A549 (cell line): ENCODE data around the gene PLAC1. TPM values are rescaled to one million over a fixed set of nuclear protein-coding genes. Genes with fewer than 3 reads are reported as not detected.

Source experiments
- ATAC-seq, 2 experiments: fragments of 200-7000 bp in 1 of 2; fragments of >200 bp in 1 of 2; cut with Nextera tagmentation in 1 of 2; cut with Tn5 transposase in 1 of 2; 3 replicates each; pipeline versions ENCODE4 v1.8.0 to v1.9.1; 2018 to 2020; ENCODE audit warnings: mild to moderate bottlenecking in 1 of 2, moderate library complexity in 1 of 2
- CTCF ChIA-PET: fragments of 300-600 bp; sonication (Branson Sonifier 250); formaldehyde crosslinking; extraction: SDS; loops from one replicate; lab custom pipeline; 2021; ENCODE audit warnings: antibody characterized with exemption, inconsistent platforms; lab: Yijun Ruan, JAX
- POLR2A ChIA-PET: fragments of 350-600 bp; formaldehyde crosslinking; extraction: SDS; loops from one replicate; lab custom pipeline; 2021; ENCODE audit warnings: antibody characterized with exemption, inconsistent platforms; lab: Yijun Ruan, JAX
- DNase-seq, 2 experiments: peaks; one replicate each; pipeline versions ENCODE4 v3.0.0 to v3.0.0-alpha.2; 2011 to 2016; ENCODE audit warnings: low read depth in 1 of 2, low spot score in 1 of 2
- FAIRE-seq: peaks from 2 replicates; lab custom pipeline; 2011; peaks lifted over from hg19 to GRCh38; lab: Jason Lieb, UNC
- H3K27ac ChIP-seq, 2 experiments: fragments of >200 bp; sonication (Bioruptor Twin); formaldehyde crosslinking; 3 replicates each; pipeline ENCODE4 v1.5.1; 2016 to 2017
- H3K4me1 ChIP-seq: fragments of >200 bp; sonication (Bioruptor Twin); formaldehyde crosslinking; 3 replicates; pipeline ENCODE4 v1.6.1; 2016
- H3K4me2 ChIP-seq: fragments of >200 bp; sonication (Bioruptor Twin); formaldehyde crosslinking; 3 replicates; pipeline ENCODE4 v1.6.1; 2016
- H3K4me3 ChIP-seq: fragments of >200 bp; sonication (Bioruptor Twin); formaldehyde crosslinking; 3 replicates; pipeline ENCODE4 v1.5.1; 2016
- H3K9me3 ChIP-seq: fragments of >200 bp; sonication (Bioruptor Twin); formaldehyde crosslinking; 3 replicates; pipeline ENCODE4 v1.6.1; 2016
- CBX8 ChIP-seq: fragments of 200-600 bp; sonication (generic); IDR thresholded peaks from 2 replicates; pipeline ENCODE4 v1.6.1; 2016
- CEBPB ChIP-seq, 2 experiments: fragments of >200 bp in 1 of 2; sonication (Bioruptor Twin) in 1 of 2; formaldehyde crosslinking in 1 of 2; IDR thresholded peaks; 2 replicates each; pipeline ENCODE4 v1.6.1; 2012 to 2016
- CHD2 ChIP-seq: fragments of 150-350 bp; IDR thresholded peaks from 2 replicates; pipeline ENCODE4 v1.6.1; 2014; ENCODE audit warnings: low read length; ENCODE audit not compliant: partially characterized antibody
- CHD4 ChIP-seq: fragments of 200-600 bp; sonication (generic); IDR thresholded peaks from 2 replicates; pipeline ENCODE4 v1.6.1; 2016; ENCODE audit warnings: antibody characterized with exemption, mild to moderate bottlenecking, borderline replicate concordance
- EHMT2 ChIP-seq: fragments of 200-600 bp; sonication (generic); IDR thresholded peaks from 2 replicates; pipeline ENCODE4 v1.6.1; 2016; ENCODE audit warnings: antibody characterized with exemption, low read depth, mild to moderate bottlenecking, moderate library complexity
- FOSB ChIP-seq: fragments of 250-450 bp; sonication (Bioruptor Pico); IDR thresholded peaks from 2 replicates; pipeline ENCODE4 v1.5.0; 2020; ENCODE audit warnings: mild to moderate bottlenecking, moderate library complexity
- HDAC2 ChIP-seq: fragments of 200-600 bp; sonication (generic); IDR thresholded peaks from 2 replicates; pipeline ENCODE4 v1.6.1; 2016
- HMGXB4 ChIP-seq: fragments of 250-450 bp; sonication (Bioruptor Pico); IDR thresholded peaks from 2 replicates; pipeline ENCODE4 v1.5.0; 2021; ENCODE audit warnings: mild to moderate bottlenecking, moderate library complexity, borderline replicate concordance
- HOXB13 ChIP-seq: fragments of 250-450 bp; sonication (Bioruptor Pico); IDR thresholded peaks from 2 replicates; pipeline ENCODE4 v1.5.0; 2020; ENCODE audit warnings: low read depth, mild to moderate bottlenecking, moderate library complexity
- HOXB5 ChIP-seq: fragments of 250-450 bp; sonication (Bioruptor Pico); IDR thresholded peaks from 2 replicates; pipeline ENCODE4 v1.5.0; 2020; ENCODE audit warnings: mild to moderate bottlenecking, moderate library complexity
- JUN ChIP-seq, 2 experiments: fragments of >200 bp; sonication (Bioruptor Twin); formaldehyde crosslinking; IDR thresholded peaks; 2 replicates in 1 of 2; 3 replicates in 1 of 2; pipeline ENCODE4 v1.6.1; 2016 to 2017
- KDM1A ChIP-seq: fragments of 200-600 bp; sonication (generic); IDR thresholded peaks from 2 replicates; pipeline ENCODE4 v1.6.1; 2016; ENCODE audit warnings: low read depth, mild to moderate bottlenecking
- KDM5A ChIP-seq: fragments of 200-600 bp; sonication (generic); IDR thresholded peaks from 2 replicates; pipeline ENCODE4 v1.6.1; 2016; ENCODE audit warnings: antibody characterized with exemption, mild to moderate bottlenecking
- MAFK ChIP-seq: fragments of 450-650 bp; IDR thresholded peaks from 2 replicates; pipeline ENCODE4 v1.6.1; 2014; ENCODE audit not compliant: partially characterized antibody
- NFE2L2 ChIP-seq: fragments of 150-350 bp; conservative IDR thresholded peaks from 2 replicates; pipeline ENCODE4 v1.6.1; 2014; ENCODE audit warnings: low read length
- POLR2AphosphoS2 ChIP-seq: conservative IDR thresholded peaks from 2 replicates; pipeline ENCODE4 v1.6.1; 2012; ENCODE audit warnings: low read length, improper control_type of control experiment, inconsistent platforms
- RFX5 ChIP-seq: fragments of 450-650 bp; IDR thresholded peaks from 2 replicates; pipeline ENCODE4 v1.7.1; 2014; ENCODE audit warnings: antibody characterized with exemption, mild to moderate bottlenecking, moderate library complexity
- RNF2 ChIP-seq: fragments of 200-600 bp; sonication (generic); IDR thresholded peaks from 2 replicates; pipeline ENCODE4 v1.6.1; 2016; ENCODE audit warnings: low read depth, mild to moderate bottlenecking, antibody characterized with exemption, moderate library complexity, borderline replicate concordance
- SREBF2 ChIP-seq: fragments of 450-650 bp; IDR thresholded peaks from 2 replicates; pipeline ENCODE4 v1.6.1; 2014; ENCODE audit warnings: mild to moderate bottlenecking, moderate library complexity
- ZSCAN20 ChIP-seq: fragments of 250-450 bp; sonication (Bioruptor Pico); IDR thresholded peaks from 2 replicates; pipeline ENCODE4 v1.8.0; 2022; ENCODE audit warnings: mild to moderate bottlenecking, moderate library complexity
- WGBS: methylation state at CpG from one replicate; pipeline ENCODE4 v1.1.6; 2017; ENCODE audit errors: missing lambda C conversion rate; 5-methylcytosine and 5-hydroxymethylcytosine counted together
- polyA plus RNA-seq, 4 experiments: library from polyadenylated mRNA; depleted of rRNA in 3 of 4; stranded (reverse); fragments of >200 nt; fragmentation: RNase III in 1 of 4; extraction: RNeasy Plus Mini Kit Qiagen cat#74134 plus additional on column Dnase treatment in 1 of 4; gene quantifications; 2 replicates in 3 of 4; 3 replicates in 1 of 4; pipeline ENCODE4 v1.2.3, GENCODE V29; 2011 to 2017

The PLAC1 gene
- polyA plus RNA-seq, 2 of the 4 experiments (the other 2 are of a cell fraction), result 0.79 to 2.6 TPM

DNA sequence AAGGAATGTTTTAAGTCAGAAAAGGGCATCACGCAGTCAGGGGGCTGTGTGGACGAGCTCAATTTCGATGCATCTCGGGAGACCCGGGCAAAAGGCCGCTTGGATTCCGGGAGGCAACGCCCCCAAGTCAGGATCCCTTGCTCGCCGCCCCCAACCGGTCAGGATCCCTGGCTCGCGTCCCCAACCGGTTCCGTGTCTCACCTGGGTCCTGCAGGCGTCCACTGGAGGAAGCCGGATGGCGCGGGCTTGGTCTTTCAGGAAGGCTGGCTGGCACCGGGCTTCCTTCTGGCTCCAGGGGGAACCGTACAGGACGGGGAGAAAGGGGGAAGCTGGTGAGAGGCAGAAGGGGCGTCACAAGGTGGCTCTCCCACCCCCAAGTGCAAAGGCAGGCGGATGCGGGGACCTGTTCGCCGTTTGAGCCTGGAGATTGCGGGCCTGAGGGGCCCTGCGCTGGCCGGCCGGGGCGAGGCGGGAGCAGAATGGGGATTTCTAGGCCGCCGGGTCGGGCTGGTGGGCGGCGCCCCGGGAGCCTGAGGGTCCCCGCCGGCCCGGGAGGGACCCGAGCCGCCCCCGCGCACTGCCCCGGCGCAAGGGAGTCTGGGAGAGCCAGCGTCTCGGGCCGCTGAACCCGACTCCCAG, 113.6 kb downstream of the PLAC1 start:
- 92% methylated on average over 25 of the region's 52 CpGs for WGBS
- TF ChIP-seq HDAC2 (no peak), RNF2 (no peak), ZSCAN20 (CRISPR knock-in tag) (no peak), CEBPB (IDR thresholded peaks at IDR 0.05) (no peak), CBX8 (no peak), FOSB (CRISPR knock-in tag) (no peak)
- FAIRE-seq, result no peak
- DNase-seq, result no peak
- H3K27ac ChIP-seq, result peak overlapping the region in 1 of 2 experiments; percentile 75; a peak in 3 of 6 replicates
- no peak overlapping the region for H3K4me3 ChIP-seq
- H3K4me2 ChIP-seq, result no peak overlapping the region
- peaks cover 58% of the 10 kb centered on the region for H3K4me1 ChIP-seq
- ChIA-PET POLR2A (interaction anchor here (0.6 to 1.5 kb wide), 6 partner anchors 24 to 125 kb away, joined by 3 to 7 read pairs (median 4); no protein-coding TSS in a partner anchor), CTCF (interaction anchor here (1.1 to 2.2 kb wide), 4 partner anchors 24 to 210 kb away, joined by 3 to 9 read pairs (median 4); no protein-coding TSS in a partner anchor)
- ATAC-seq, result no peak
- no peaks in the 10 kb centered on the region for H3K9me3 ChIP-seq

DNA sequence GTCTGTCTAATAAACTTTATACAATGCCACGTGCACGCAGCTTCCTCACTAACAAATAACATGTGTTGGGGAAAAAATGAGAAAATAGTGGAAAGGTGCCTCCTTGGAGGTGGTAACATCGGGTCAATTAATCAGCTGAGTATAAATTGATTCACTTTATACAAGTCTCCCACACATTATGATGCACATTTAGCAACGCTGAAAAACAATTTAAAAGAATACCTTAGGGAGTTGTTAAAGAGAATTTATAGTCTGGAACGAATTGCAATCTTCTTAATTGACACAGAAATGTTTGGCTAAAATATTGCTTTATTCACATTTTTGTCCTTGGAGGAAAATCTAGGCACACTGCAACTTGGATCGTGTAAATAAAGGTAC, 114.1 kb downstream of the PLAC1 start:
- Histone ChIP-seq H3K4me1 (peaks cover 62% of the 10 kb centered on the region), H3K4me3 (no peak overlapping the region), H3K27ac (peak overlapping the region in 1 of 2 experiments; percentile 75; a peak in 3 of 6 replicates), H3K9me3 (no peaks in the 10 kb centered on the region), H3K4me2 (no peak overlapping the region)
- ATAC-seq (no peak), DNase-seq (no peak), FAIRE-seq (no peak)
- ChIA-PET POLR2A (interaction anchor here (1.1 to 1.4 kb wide), 2 partner anchors 23 to 24 kb away, joined by 3 read pairs; no protein-coding TSS in a partner anchor), CTCF (interaction anchor here (1.9 to 2.2 kb wide), 2 partner anchors 23 to 210 kb away, joined by 4 to 9 read pairs; no protein-coding TSS in a partner anchor)
- WGBS, result 83% methylated on average over 6 of the region's 6 CpGs
- TF ChIP-seq HMGXB4 (CRISPR knock-in tag) (no peak), HOXB5 (no peak), NFE2L2 (no peak), SREBF2 (no peak), KDM5A (no peak), CHD2 (no peak), POLR2AphosphoS2 (no peak), CEBPB (IDR thresholded peaks at IDR 0.05) (no peak), CBX8 (no peak), RFX5 (no peak), HOXB13 (CRISPR knock-in tag) (no peak)

GRCh38 chrX:134543288-134543687, 115.0 kb downstream of the PLAC1 start:
- H3K9me3 ChIP-seq, result no peaks in the 10 kb centered on the region
- H3K4me1 ChIP-seq, result peaks cover 67% of the 10 kb centered on the region
- TF ChIP-seq FOSB (CRISPR knock-in tag), result no peak
- 0 out of 5 replicates have a peak, but pooled peaks of 1 of the 2 experiments have one; percentile 15 for TF ChIP-seq JUN (IDR thresholded peaks at IDR 0.05)
- no peak for TF ChIP-seq EHMT2
- no peak for TF ChIP-seq KDM1A
- TF ChIP-seq MAFK, result no peak
- TF ChIP-seq CHD4, result no peak
- CTCF ChIA-PET, result interaction anchor here (2.2 kb wide), 1 partner anchor 23 kb away, joined by 9 read pairs; no protein-coding TSS in a partner anchor
- WGBS, result 84% methylated on average over 3 of the region's 3 CpGs
- no peak for DNase-seq
- peak overlapping the region; percentile 46 for H3K4me2 ChIP-seq
- H3K27ac ChIP-seq, result peak overlapping the region in 1 of 2 experiments; percentile 81; a peak in 4 of 6 replicates
- FAIRE-seq, result peak; percentile 94
- no peak overlapping the region for H3K4me3 ChIP-seq
- POLR2A ChIA-PET, result interaction anchor here (1.1 to 1.8 kb wide), 3 partner anchors 22 to 127 kb away, joined by 3 to 8 read pairs (median 4); no protein-coding TSS in a partner anchor
- no peak for ATAC-seq
